Spleen (tissue), 7 donors: Measurements from ENCODE around the gene EPHA8.

Source experiments
- POLR2AphosphoS5 ChIP-seq, 3 donors: sonication (generic); formaldehyde crosslinking; IDR thresholded peaks; one replicate each; pipeline ENCODE4 v1.5.1; 2017; ENCODE audit warnings: antibody characterized with exemption in 3 of 3
- TF ChIP-seq, protein P1 (sequence below), 11 experiments: fragments of 200-600 bp in 7 of 11; fragments of 450-650 bp in 4 of 11; sonication (generic) in 4 of 11; IDR thresholded peaks in 8 of 11; conservative IDR thresholded peaks in 3 of 11; 1 replicate in 7 of 11; 2 replicates in 4 of 11; pipeline versions ENCODE4 v1.4.0 to v1.8.0; 2016 to 2021; ENCODE audit warnings: antibody characterized with exemption in 11 of 11, inconsistent platforms in 4 of 11, mild to moderate bottlenecking in 1 of 11
- donor health status: DM: no; HTN: no; CAD: no; lungs with moderate emphysema.
- donor health status: DM: no; HTN: no; CAD: no.
- donor health status: DM: no; HTN: no; CAD: no.

DNA sequence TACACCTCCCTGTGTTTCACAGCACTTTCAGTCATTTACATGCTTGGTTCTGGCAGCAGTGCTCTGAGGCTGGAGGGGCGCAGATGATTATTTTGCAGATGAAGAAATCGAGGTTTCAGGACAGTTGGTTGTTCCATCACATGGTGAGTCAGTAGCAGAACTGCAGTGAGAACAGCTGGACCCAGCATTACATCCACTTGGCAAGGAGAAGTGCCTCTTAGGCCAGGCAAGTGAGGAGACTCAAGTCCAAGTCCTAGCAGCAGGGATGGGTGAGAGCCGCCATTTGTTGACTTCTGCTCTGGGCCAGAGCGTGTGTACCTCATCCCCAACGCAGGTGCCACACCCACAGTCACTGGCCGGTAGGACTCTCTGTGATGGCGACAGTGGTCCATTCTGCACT is 26.8 kb upstream of the EPHA8 start:
- TF ChIP-seq, protein P1, sequence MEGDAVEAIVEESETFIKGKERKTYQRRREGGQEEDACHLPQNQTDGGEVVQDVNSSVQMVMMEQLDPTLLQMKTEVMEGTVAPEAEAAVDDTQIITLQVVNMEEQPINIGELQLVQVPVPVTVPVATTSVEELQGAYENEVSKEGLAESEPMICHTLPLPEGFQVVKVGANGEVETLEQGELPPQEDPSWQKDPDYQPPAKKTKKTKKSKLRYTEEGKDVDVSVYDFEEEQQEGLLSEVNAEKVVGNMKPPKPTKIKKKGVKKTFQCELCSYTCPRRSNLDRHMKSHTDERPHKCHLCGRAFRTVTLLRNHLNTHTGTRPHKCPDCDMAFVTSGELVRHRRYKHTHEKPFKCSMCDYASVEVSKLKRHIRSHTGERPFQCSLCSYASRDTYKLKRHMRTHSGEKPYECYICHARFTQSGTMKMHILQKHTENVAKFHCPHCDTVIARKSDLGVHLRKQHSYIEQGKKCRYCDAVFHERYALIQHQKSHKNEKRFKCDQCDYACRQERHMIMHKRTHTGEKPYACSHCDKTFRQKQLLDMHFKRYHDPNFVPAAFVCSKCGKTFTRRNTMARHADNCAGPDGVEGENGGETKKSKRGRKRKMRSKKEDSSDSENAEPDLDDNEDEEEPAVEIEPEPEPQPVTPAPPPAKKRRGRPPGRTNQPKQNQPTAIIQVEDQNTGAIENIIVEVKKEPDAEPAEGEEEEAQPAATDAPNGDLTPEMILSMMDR (IDR thresholded peaks at IDR 0.05 in 8 of 11, conservative IDR thresholded peaks at IDR 0.05 in 3 of 11), result no peak
- peak in 1 of 3 donors; percentile 50 for TF ChIP-seq POLR2AphosphoS5 (IDR thresholded peaks at IDR 0.05)
